ENCODE measurements around the gene FAM227A.
A peak's percentile ranks its signal among the peaks of the same experiment; 100 is the strongest.

The FAM227A gene

DNA sequence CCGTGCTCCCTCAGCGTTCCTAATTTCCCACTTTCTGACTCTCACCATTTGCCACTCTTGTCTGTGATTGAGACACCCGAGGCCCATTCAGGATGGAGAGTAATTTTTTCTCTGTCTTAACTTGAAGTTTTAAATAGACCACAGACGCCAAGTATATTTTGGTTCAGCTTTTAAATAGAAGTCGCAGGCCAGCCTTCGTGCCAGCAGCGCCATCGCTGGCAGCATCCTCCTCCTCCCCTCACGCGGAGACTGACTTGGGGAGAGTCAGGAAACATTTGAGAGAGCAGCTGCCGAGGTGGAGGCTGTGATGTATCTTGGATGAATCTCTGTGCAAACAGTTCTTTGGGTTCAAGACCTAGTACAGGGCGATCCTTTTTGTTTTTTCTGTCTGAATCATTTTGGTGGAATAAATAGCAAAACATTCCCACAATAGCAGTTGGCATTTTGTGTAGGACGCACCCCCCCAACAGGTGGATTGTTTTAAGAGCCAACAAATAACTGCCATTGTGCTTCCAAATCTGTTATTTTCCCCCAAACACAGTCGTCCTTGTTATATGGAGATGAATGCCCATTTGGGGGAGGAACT is 85.3 kb downstream of the FAM227A start:
- peak overlapping the region; percentile 61 for H3K27ac ChIP-seq
- TF ChIP-seq, protein P1, sequence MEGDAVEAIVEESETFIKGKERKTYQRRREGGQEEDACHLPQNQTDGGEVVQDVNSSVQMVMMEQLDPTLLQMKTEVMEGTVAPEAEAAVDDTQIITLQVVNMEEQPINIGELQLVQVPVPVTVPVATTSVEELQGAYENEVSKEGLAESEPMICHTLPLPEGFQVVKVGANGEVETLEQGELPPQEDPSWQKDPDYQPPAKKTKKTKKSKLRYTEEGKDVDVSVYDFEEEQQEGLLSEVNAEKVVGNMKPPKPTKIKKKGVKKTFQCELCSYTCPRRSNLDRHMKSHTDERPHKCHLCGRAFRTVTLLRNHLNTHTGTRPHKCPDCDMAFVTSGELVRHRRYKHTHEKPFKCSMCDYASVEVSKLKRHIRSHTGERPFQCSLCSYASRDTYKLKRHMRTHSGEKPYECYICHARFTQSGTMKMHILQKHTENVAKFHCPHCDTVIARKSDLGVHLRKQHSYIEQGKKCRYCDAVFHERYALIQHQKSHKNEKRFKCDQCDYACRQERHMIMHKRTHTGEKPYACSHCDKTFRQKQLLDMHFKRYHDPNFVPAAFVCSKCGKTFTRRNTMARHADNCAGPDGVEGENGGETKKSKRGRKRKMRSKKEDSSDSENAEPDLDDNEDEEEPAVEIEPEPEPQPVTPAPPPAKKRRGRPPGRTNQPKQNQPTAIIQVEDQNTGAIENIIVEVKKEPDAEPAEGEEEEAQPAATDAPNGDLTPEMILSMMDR (conservative IDR thresholded peaks at IDR 0.05): peak; percentile 21; the same call in 1 of the 2 replicates

DNA sequence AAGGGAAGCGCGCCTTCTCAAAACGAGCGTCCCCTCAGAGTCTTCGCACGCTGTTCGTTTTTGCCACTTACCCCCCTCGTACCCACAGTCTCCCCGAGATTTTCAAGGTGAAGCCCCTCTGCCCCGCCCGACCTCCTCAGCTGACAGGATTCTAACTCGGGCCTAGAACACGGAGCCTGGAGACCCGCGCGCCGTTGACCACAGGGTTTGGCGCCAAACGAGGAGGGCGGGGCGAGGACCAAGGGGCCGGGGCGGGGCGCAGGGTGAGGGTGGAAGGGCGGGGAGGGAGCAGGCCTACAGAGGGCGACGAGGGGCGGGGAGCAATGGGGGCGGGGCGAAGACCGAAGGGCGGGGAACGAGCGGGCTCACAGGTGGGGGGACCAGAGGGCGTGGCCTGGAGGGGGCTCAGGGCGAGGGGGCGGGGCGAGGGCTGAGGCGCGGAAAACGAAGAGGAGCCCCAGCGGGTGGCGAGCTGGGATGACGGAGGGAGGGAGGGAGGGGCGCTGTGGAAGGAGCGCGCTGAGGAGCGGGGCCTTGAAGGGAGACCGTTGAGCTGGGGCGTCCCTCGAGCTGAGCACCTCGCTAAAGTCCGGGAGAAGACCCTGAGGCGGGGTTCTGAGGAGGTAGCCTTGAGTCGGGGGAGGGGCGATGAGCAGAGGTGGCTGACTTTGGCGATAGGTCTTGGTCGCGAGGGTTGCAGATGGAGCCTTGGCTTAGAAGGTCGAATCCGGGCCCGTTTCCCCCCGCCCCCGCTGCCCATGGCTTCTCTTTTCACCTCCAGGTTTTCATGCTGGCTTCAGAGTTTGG is 86.0 kb downstream of the FAM227A start, which contains the start of gene DMC1:
DMC1 (minus strand) TSS at position 212 of the 807 bp plus-strand sequence. CDS start 1,927 bp downstream, outside the sequence.
- TF ChIP-seq, protein P1 (conservative IDR thresholded peaks at IDR 0.05): no peak
- peak within 1 kb of the TSS; percentile 61 for H3K27ac ChIP-seq

DNA sequence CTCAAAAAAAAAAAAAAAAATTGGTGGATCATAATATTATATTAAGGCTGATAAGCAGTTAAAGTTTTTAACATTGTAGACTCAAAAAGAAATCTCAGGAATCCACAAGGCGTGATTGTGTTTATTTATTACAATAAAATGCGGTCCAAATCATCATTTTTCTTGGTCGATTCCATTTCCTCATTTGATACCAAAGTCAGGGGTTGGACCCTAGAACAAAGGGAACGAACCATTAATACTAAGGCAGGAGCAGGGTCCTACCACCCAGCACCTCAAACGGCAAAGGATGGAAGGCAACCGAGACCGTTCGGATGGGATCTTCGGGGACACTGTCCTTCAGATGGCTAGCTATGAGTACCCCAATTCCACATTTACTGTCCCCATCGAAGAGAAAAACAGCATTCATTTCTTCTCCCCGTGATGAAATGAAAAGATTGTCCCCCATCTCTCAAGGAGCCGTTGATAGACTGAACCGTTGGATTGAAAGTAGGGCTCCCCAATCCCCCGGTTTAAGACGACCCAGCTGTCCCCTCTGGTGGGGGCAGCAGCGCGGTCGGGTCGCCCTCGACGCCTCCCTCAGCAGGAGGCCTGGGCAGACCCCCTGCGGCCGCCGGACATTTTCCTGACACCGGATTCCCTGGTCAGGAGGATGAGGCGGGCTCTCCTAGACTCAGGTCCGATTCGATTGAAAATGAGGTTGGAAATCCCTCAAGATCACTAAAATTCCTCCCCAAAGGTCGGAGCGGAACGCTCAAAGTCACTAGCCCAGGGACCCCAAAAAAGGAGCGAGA is 86.8 kb downstream of the FAM227A start:
- no peak overlapping the region for H3K27ac ChIP-seq
- TF ChIP-seq, protein P1 (conservative IDR thresholded peaks at IDR 0.05): no peak

DNA sequence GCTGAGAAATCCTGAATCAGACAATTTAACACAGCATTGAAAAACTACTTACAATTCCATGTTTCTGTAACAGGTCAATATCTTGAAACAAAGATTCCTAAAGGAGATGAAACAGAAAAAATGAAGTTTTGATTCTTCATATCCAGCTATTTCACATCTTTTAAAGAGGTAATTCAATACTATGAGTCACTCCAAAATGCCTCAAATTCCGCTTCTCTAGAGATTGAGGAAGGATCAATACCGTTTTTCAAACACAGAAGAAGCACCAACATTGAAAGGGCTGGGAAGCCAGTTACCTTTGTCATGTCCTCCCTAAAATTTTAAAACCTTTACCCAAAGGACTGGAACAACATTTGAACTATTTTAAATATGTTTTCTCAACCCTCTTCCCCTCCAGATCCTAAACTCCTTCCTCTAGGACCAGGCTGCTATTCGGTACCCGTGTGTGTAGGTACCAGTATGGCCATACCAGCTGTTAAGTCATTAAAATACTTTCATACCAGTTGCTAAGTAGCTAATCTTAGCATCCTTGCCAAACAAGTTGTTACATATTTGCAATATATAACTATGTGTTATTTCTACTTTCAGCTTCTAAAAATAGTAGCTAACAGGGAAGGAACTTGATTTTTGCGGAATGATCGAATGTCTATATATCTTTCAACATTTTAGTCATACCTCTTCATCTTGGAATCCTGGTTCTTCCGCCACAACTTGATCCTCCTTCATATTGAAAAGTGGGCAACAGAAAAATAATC is 88.5 kb downstream of the FAM227A start:
- TF ChIP-seq, protein P1 (conservative IDR thresholded peaks at IDR 0.05): no peak
- no peak overlapping the region for H3K27ac ChIP-seq

DNA sequence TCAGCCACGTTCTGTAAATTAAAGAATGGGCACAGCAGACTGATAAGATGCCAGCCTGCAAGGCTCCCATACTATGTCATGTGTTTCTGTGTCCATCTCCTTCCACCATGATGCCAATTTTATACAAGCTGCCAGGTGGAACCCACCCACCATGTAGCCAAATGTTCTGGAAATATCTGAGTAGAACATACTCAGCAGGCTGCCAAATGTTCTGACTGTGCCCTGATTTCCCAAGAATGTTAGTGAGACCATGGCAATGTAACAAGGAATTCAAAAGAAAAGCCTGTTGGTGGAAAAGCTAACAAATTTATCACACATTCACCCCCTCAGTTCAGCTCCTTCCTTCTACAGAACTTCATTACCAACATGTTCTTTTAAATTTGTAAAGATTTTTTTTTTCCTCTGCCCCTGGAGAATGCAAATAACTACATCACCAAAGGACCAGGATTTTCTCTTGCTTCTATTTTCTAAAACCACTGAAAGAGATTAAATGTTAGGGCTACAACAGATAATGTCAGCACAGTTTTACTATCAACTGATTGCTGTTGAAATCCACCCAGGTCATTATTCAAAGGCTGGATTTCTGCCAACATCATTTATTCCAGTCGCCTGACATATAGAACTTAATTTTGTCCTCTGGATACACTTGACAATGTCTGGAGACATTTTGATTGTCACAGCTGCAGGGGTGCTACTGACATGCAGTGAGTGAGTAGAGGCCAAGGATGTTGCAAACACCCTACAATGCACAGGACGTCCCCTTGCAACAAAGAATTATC is 89.3 kb downstream of the FAM227A start:
- no peak overlapping the region for H3K27ac ChIP-seq
- TF ChIP-seq, protein P1 (conservative IDR thresholded peaks at IDR 0.05): no peak

DNA sequence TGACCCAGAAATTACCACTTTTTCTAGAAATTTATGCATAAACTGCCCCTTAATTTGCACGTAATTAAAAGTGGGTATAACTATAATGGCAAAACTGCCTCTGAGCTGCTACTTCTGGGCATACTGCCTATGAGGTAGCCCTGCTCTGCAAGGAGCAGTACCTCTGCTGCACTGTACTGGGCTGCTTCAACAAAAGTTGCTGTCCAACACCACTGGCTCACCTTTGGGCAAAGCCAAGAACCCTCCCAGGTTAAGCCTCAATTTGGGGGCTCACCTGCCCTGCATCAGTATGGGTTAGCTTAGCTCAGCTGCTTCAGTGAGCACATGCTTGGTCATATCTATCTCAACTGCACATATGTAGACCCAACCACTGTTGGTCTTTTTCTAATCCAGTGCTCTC is 90.8 kb downstream of the FAM227A start:
- no peak overlapping the region for H3K27ac ChIP-seq
- TF ChIP-seq, protein P1 (conservative IDR thresholded peaks at IDR 0.05): no peak
